Neuron (in vitro differentiated cells): ENCODE data around the gene MIDN.

Experiments used
- H2AFZ ChIP-seq: one replicate; pipeline ENCODE4 v1.6.1; 2013; ENCODE audit warnings: low read depth, mild to moderate bottlenecking, inconsistent platforms, low read length, moderate library complexity
- H3K27me3 ChIP-seq: one replicate; pipeline ENCODE4 v1.6.1; 2013; ENCODE audit warnings: low read length; ENCODE audit not compliant: insufficient read depth
- H3K36me3 ChIP-seq: one replicate; pipeline ENCODE4 v1.6.1; 2013; ENCODE audit warnings: low read length; ENCODE audit not compliant: insufficient read depth
- H3K4me1 ChIP-seq: one replicate; pipeline ENCODE4 v1.6.1; 2013; ENCODE audit warnings: low read length; ENCODE audit not compliant: insufficient read depth
- H3K4me3 ChIP-seq: 2 replicates; pipeline ENCODE4 v1.5.1; 2013; ENCODE audit warnings: mild to moderate bottlenecking, low read length, moderate library complexity
- H3K9me3 ChIP-seq: one replicate; pipeline ENCODE4 v1.6.1; 2013; ENCODE audit warnings: low read length

Gene MIDN

GRCh38 chr19:1250437-1251260, 2.3 kb downstream of the MIDN start:
- Histone ChIP-seq H3K4me1 (peaks cover 35% of the 10 kb centered on the region), H2AFZ (no peak overlapping the region), H3K9me3 (no peaks in the 10 kb centered on the region), H3K36me3 (peaks cover 39% of the 10 kb centered on the region), H3K4me3 (peak overlapping the region; percentile 90), H3K27me3 (no peaks in the 10 kb centered on the region)

GRCh38 chr19:1251330-1252220, 3.2 kb downstream of the MIDN start:
- no peak overlapping the region for H2AFZ ChIP-seq
- H3K36me3 ChIP-seq: peaks cover 47% of the 10 kb centered on the region
- no peaks in the 10 kb centered on the region for H3K9me3 ChIP-seq
- no peaks in the 10 kb centered on the region for H3K27me3 ChIP-seq
- peak overlapping the region; percentile 90 for H3K4me3 ChIP-seq
- H3K4me1 ChIP-seq: peaks cover 32% of the 10 kb centered on the region

GRCh38 chr19:1252221-1252820, 3.9 kb downstream of the MIDN start:
- peaks cover 54% of the 10 kb centered on the region for H3K36me3 ChIP-seq
- H3K27me3 ChIP-seq: no peaks in the 10 kb centered on the region
- H3K4me1 ChIP-seq: peaks cover 36% of the 10 kb centered on the region
- peak overlapping the region; percentile 90 for H3K4me3 ChIP-seq
- no peak overlapping the region for H2AFZ ChIP-seq
- no peaks in the 10 kb centered on the region for H3K9me3 ChIP-seq

GRCh38 chr19:1252821-1253513, 4.6 kb downstream of the MIDN start:
- peaks cover 43% of the 10 kb centered on the region for H3K4me1 ChIP-seq
- H3K4me3 ChIP-seq: peak overlapping the region; percentile 90
- H3K36me3 ChIP-seq: peaks cover 60% of the 10 kb centered on the region
- no peak overlapping the region for H2AFZ ChIP-seq
- H3K9me3 ChIP-seq: no peaks in the 10 kb centered on the region
- no peaks in the 10 kb centered on the region for H3K27me3 ChIP-seq

GRCh38 chr19:1253514-1254080, 5.2 kb downstream of the MIDN start:
- peaks cover 47% of the 10 kb centered on the region for H3K4me1 ChIP-seq
- H3K36me3 ChIP-seq: peaks cover 65% of the 10 kb centered on the region
- no peaks in the 10 kb centered on the region for H3K9me3 ChIP-seq
- H2AFZ ChIP-seq: no peak overlapping the region
- H3K27me3 ChIP-seq: no peaks in the 10 kb centered on the region
- H3K4me3 ChIP-seq: no peak overlapping the region

- Histone ChIP-seq H3K27me3 (no peaks in the 10 kb centered on the region), H3K4me3 (no peak overlapping the region), H2AFZ (no peak overlapping the region), H3K36me3 (peaks cover 65% of the 10 kb centered on the region), H3K4me1 (peaks cover 52% of the 10 kb centered on the region), H3K9me3 (no peaks in the 10 kb centered on the region)
These were observed 5.7 kb downstream of the MIDN start for GRCh38 chr19:1254081-1254527.

- Histone ChIP-seq H3K9me3 (no peaks in the 10 kb centered on the region), H3K36me3 (peaks cover 65% of the 10 kb centered on the region), H3K4me1 (peaks cover 57% of the 10 kb centered on the region), H2AFZ (no peak overlapping the region), H3K27me3 (no peaks in the 10 kb centered on the region), H3K4me3 (no peak overlapping the region)
These were observed 6.3 kb downstream of the MIDN start for GRCh38 chr19:1254530-1255185.

- Histone ChIP-seq H3K9me3 (no peaks in the 10 kb centered on the region), H2AFZ (no peak overlapping the region), H3K4me3 (no peak overlapping the region), H3K27me3 (no peaks in the 10 kb centered on the region), H3K36me3 (peaks cover 65% of the 10 kb centered on the region), H3K4me1 (peaks cover 61% of the 10 kb centered on the region)
These were observed 7.1 kb downstream of the MIDN start for GRCh38 chr19:1255186-1256161.

- H3K27me3 ChIP-seq: no peaks in the 10 kb centered on the region
- no peak overlapping the region for H2AFZ ChIP-seq
- H3K36me3 ChIP-seq: peaks cover 56% of the 10 kb centered on the region
- no peaks in the 10 kb centered on the region for H3K9me3 ChIP-seq
- peaks cover 69% of the 10 kb centered on the region for H3K4me1 ChIP-seq
- no peak overlapping the region for H3K4me3 ChIP-seq
These were observed 8.5 kb downstream of the MIDN start for GRCh38 chr19:1256646-1257474.

- Histone ChIP-seq H3K4me1 (peaks cover 70% of the 10 kb centered on the region), H3K36me3 (peaks cover 49% of the 10 kb centered on the region)
These were observed 9.2 kb downstream of the MIDN start for GRCh38 chr19:1257475-1258162.

More at GRCh38 chr19:1257475-1258162, 9.2 kb downstream of the MIDN start:
- Histone ChIP-seq H3K27me3 (no peaks in the 10 kb centered on the region), H3K9me3 (no peaks in the 10 kb centered on the region), H3K4me3 (no peak overlapping the region), H2AFZ (no peak overlapping the region)
